HEK293 (cell line): ENCODE data around the gene PTPRG.

Experiments
- EGR2 ChIP-seq: fragments of 450-650 bp; formaldehyde crosslinking; IDR thresholded peaks from 2 replicates; pipeline ENCODE4 v1.5.1; 2016; ENCODE audit warnings: low read depth, missing biosample characterization, missing genetic modification characterization
- FEZF1 ChIP-seq: fragments of 450-650 bp; formaldehyde crosslinking; IDR thresholded peaks from 2 replicates; pipeline ENCODE4 v1.5.1; 2016; ENCODE audit warnings: missing biosample characterization, missing genetic modification characterization
- KLF16 ChIP-seq: fragments of 450-650 bp; formaldehyde crosslinking; IDR thresholded peaks from 2 replicates; pipeline ENCODE4 v1.5.1; 2017; ENCODE audit warnings: missing biosample characterization, missing genetic modification characterization
- KLF17 ChIP-seq: fragments of 450-650 bp; formaldehyde crosslinking; IDR thresholded peaks from 2 replicates; pipeline ENCODE4 v1.5.1; 2016; ENCODE audit warnings: missing biosample characterization, missing genetic modification characterization
- PRDM10 ChIP-seq: fragments of 450-650 bp; formaldehyde crosslinking; IDR thresholded peaks from 2 replicates; pipeline ENCODE4 v1.5.1; 2016; ENCODE audit warnings: missing biosample characterization, missing genetic modification characterization
- TSHZ1 ChIP-seq: fragments of 450-650 bp; formaldehyde crosslinking; IDR thresholded peaks from 2 replicates; pipeline ENCODE4 v1.5.1; 2016; ENCODE audit warnings: missing biosample characterization, missing genetic modification characterization, borderline replicate concordance
- YY1 ChIP-seq: fragments of 450-650 bp; formaldehyde crosslinking; IDR thresholded peaks from 2 replicates; pipeline ENCODE4 v1.5.1; 2018; ENCODE audit warnings: missing biosample characterization, missing genetic modification characterization
- ZBTB10 ChIP-seq: fragments of 450-650 bp; formaldehyde crosslinking; IDR thresholded peaks from 2 replicates; pipeline ENCODE4 v1.5.1; 2016; ENCODE audit warnings: missing biosample characterization, missing genetic modification characterization
- ZBTB17 ChIP-seq: fragments of 450-650 bp; formaldehyde crosslinking; IDR thresholded peaks from 2 replicates; pipeline ENCODE4 v1.5.1; 2016; ENCODE audit warnings: missing biosample characterization, missing genetic modification characterization
- ZNF10 ChIP-seq: fragments of 450-650 bp; formaldehyde crosslinking; IDR thresholded peaks from 2 replicates; pipeline ENCODE4 v1.5.1; 2017; ENCODE audit warnings: missing biosample characterization, missing genetic modification characterization
- ZNF114 ChIP-seq: fragments of 450-650 bp; formaldehyde crosslinking; IDR thresholded peaks from 2 replicates; pipeline ENCODE4 v1.5.0; 2017; ENCODE audit warnings: missing biosample characterization, missing genetic modification characterization
- ZNF121 ChIP-seq: fragments of 450-650 bp; formaldehyde crosslinking; IDR thresholded peaks from 2 replicates; pipeline ENCODE4 v1.5.1; 2016; ENCODE audit warnings: missing biosample characterization, missing genetic modification characterization
- ZNF138 ChIP-seq: fragments of 450-650 bp; formaldehyde crosslinking; IDR thresholded peaks from 2 replicates; pipeline ENCODE4 v1.5.1; 2016; ENCODE audit warnings: missing biosample characterization, missing genetic modification characterization, borderline replicate concordance
- ZNF16 ChIP-seq: fragments of 450-650 bp; formaldehyde crosslinking; IDR thresholded peaks from 2 replicates; pipeline ENCODE4 v1.5.1; 2016; ENCODE audit warnings: low read depth, missing biosample characterization, missing genetic modification characterization
- ZNF274 ChIP-seq, 2 experiments: fragments of 200-500 bp in 1 of 2; fragments of 450-650 bp in 1 of 2; sonication (Bioruptor generic) in 1 of 2; formaldehyde crosslinking in 1 of 2; IDR thresholded peaks; 2 replicates each; pipeline versions ENCODE4 v1.5.1 to v1.6.1; 2014 to 2016; ENCODE audit warnings: borderline replicate concordance in 1 of 2, inconsistent platforms in 1 of 2, low read length in 1 of 2, missing biosample characterization in 1 of 2, missing genetic modification characterization in 1 of 2
- ZNF366 ChIP-seq: fragments of 450-650 bp; formaldehyde crosslinking; conservative IDR thresholded peaks from 2 replicates; pipeline ENCODE4 v1.5.1; 2016; ENCODE audit warnings: missing biosample characterization, missing genetic modification characterization
- ZNF501 ChIP-seq: fragments of 450-650 bp; formaldehyde crosslinking; IDR thresholded peaks from 2 replicates; pipeline ENCODE4 v1.5.1; 2016; ENCODE audit warnings: missing biosample characterization, missing genetic modification characterization
- ZNF521 ChIP-seq: fragments of 450-650 bp; formaldehyde crosslinking; IDR thresholded peaks from 2 replicates; pipeline ENCODE4 v1.5.1; 2017; ENCODE audit warnings: missing biosample characterization, mild to moderate bottlenecking, missing genetic modification characterization
- ZNF530 ChIP-seq: fragments of 450-650 bp; formaldehyde crosslinking; IDR thresholded peaks from 2 replicates; pipeline ENCODE4 v1.5.1; 2016; ENCODE audit warnings: low read depth, missing biosample characterization, missing genetic modification characterization
- ZNF560 ChIP-seq: fragments of 450-650 bp; formaldehyde crosslinking; IDR thresholded peaks from 2 replicates; pipeline ENCODE4 v1.5.1; 2017; ENCODE audit warnings: missing biosample characterization, missing genetic modification characterization, borderline replicate concordance
- ZNF571 ChIP-seq: fragments of 450-650 bp; formaldehyde crosslinking; IDR thresholded peaks from 2 replicates; pipeline ENCODE4 v1.5.0; 2017; ENCODE audit warnings: missing biosample characterization, missing genetic modification characterization
- ZNF596 ChIP-seq: fragments of 450-650 bp; IDR thresholded peaks from 2 replicates; pipeline ENCODE4 v1.5.0; 2018; ENCODE audit warnings: missing biosample characterization, mild to moderate bottlenecking, missing genetic modification characterization, moderate library complexity
- ZNF707 ChIP-seq: fragments of 450-650 bp; formaldehyde crosslinking; IDR thresholded peaks from 2 replicates; pipeline ENCODE4 v1.5.1; 2016; ENCODE audit warnings: missing biosample characterization, missing genetic modification characterization
- ZNF777 ChIP-seq: fragments of 450-650 bp; formaldehyde crosslinking; IDR thresholded peaks from 2 replicates; pipeline ENCODE4 v1.5.1; 2017; ENCODE audit warnings: missing biosample characterization, missing genetic modification characterization, borderline replicate concordance
- ZSCAN5A ChIP-seq: fragments of 450-650 bp; formaldehyde crosslinking; IDR thresholded peaks from 2 replicates; pipeline ENCODE4 v1.5.1; 2016; ENCODE audit warnings: missing biosample characterization, missing genetic modification characterization

PTPRG gene

GRCh38 chr3:61634678-61635077 is 73.3 kb downstream of the PTPRG start (continued):
- TF ChIP-seq ZNF114 (no peak), ZNF596 (tag by site-specific recombination) (peak; percentile 60; the same call in 1 of the 2 replicates), ZNF366 (tag by site-specific recombination) (0 out of 2 replicates have a peak, but pooled peaks have one; percentile 51), ZNF16 (no peak), ZBTB17 (tag by site-specific recombination) (peak; percentile 21; the same call in 1 of the 2 replicates), ZNF707 (no peak), ZSCAN5A (tag by site-specific recombination) (no peak), ZNF521 (tag by site-specific recombination) (no peak), KLF16 (tag by site-specific recombination) (peak; percentile 69; the same call in 1 of the 2 replicates), EGR2 (no peak), ZNF530 (no peak), TSHZ1 (tag by site-specific recombination) (0 out of 2 replicates have a peak, but pooled peaks have one; percentile 43), ZBTB10 (tag by site-specific recombination) (no peak), ZNF138 (tag by site-specific recombination) (no peak), ZNF501 (tag by site-specific recombination) (no peak), FEZF1 (tag by site-specific recombination) (peak; percentile 98), ZNF560 (tag by site-specific recombination) (no peak), YY1 (tag by site-specific recombination) (no peak), ZNF777 (tag by site-specific recombination) (no peak), ZNF10 (peak; percentile 62; the same call in 1 of the 2 replicates), ZNF571 (tag by site-specific recombination) (no peak), PRDM10 (tag by site-specific recombination) (peak; percentile 71), ZNF274 (IDR thresholded peaks at IDR 0.05; ENCODE audit: low read length) (no peak), ZNF274 (tag by site-specific recombination; IDR thresholded peaks at IDR 0.05; ENCODE audit: borderline replicate concordance) (no peak), KLF17 (tag by site-specific recombination) (no peak), ZNF121 (tag by site-specific recombination) (no peak)
